Suppressor macrophage treated with lipopolysaccharide for 4 hours (primary cell): Measurements from ENCODE around the gene VPS37B.

Experiments used
- DNase-seq: peaks from one replicate; pipeline ENCODE4 v3.0.0-alpha.2; 2020

VPS37B gene

GRCh38 chr12:122849352-122850047, 46.4 kb downstream of the VPS37B start:
- DNase-seq, result no peak

GRCh38 chr12:122848471-122849351, 47.2 kb downstream of the VPS37B start:
- no peak for DNase-seq

- no peak for DNase-seq
Measured at GRCh38 chr12:122847921-122848421, 48.0 kb downstream of the VPS37B start.

- no peak for DNase-seq
Measured at GRCh38 chr12:122847516-122847836, 48.4 kb downstream of the VPS37B start.

- no peak for DNase-seq
Measured at GRCh38 chr12:122846622-122847515, 49.1 kb downstream of the VPS37B start.

GRCh38 chr12:122845865-122846621, 49.9 kb downstream of the VPS37B start:
- no peak for DNase-seq

- DNase-seq, result no peak
Measured at GRCh38 chr12:122845041-122845864, 50.7 kb downstream of the VPS37B start.

- DNase-seq, result no peak
Measured at GRCh38 chr12:122844366-122844971, 51.5 kb downstream of the VPS37B start.

- no peak for DNase-seq
Measured at GRCh38 chr12:122843455-122843854, 52.5 kb downstream of the VPS37B start.

GRCh38 chr12:122842505-122843405, 53.2 kb downstream of the VPS37B start:
- DNase-seq, result no peak

- DNase-seq, result no peak
Measured at GRCh38 chr12:122841544-122842321, 54.2 kb downstream of the VPS37B start.

- DNase-seq, result no peak
Measured at GRCh38 chr12:122840580-122841513, 55.1 kb downstream of the VPS37B start.

- DNase-seq, result no peak
Measured at GRCh38 chr12:122839907-122840554, 55.9 kb downstream of the VPS37B start.

- no peak for DNase-seq
Measured at GRCh38 chr12:122838841-122839240, 57.1 kb downstream of the VPS37B start.

- no peak for DNase-seq
Measured at GRCh38 chr12:122837306-122838265, 58.3 kb downstream of the VPS37B start.
